A673 (cell line): ENCODE measurements around the gene TDRKH. TPM values are rescaled to one million over a fixed set of nuclear protein-coding genes. Genes with fewer than 3 reads are reported as not detected.

ENCODE experiments used
- BruUV-seq: library from RNA; stranded (reverse); fragments of 400-500 nt; replicated peaks from 2 replicates; lab custom pipeline; 2021; lab: Mats Ljungman, UMichigan
- CTCF ChIA-PET: fragments of 300-600 bp; sonication (Branson Sonifier 250); formaldehyde crosslinking; loops from one replicate; lab custom pipeline; 2022; ENCODE audit warnings: antibody characterized with exemption; lab: Charles Lee
- POLR2A ChIA-PET: fragments of 300-600 bp; sonication (Branson Sonifier 250); formaldehyde crosslinking; loops from one replicate; lab custom pipeline; 2022; ENCODE audit warnings: antibody characterized with exemption; ENCODE audit not compliant: low non-redundant PET; lab: Charles Lee
- DNase-seq: peaks from one replicate; pipeline ENCODE4 v3.0.0-alpha.2; 2015; ENCODE audit warnings: low spot score
- H3K27ac ChIP-seq: fragments of 200-600 bp; sonication (generic); 2 replicates; pipeline ENCODE4 v1.5.1; 2016; ENCODE audit warnings: mixed run types, low read depth, mild to moderate bottlenecking, mixed read lengths, antibody characterized with exemption, low read length; ENCODE audit not compliant: poor library complexity, severe bottlenecking
- H3K27me3 ChIP-seq: fragments of 200-600 bp; sonication (generic); replicated peaks from 2 replicates; pipeline ENCODE4 v1.6.1; 2017; ENCODE audit warnings: mixed run types, low read depth, mild to moderate bottlenecking, mixed read lengths, antibody characterized with exemption, low read length; ENCODE audit not compliant: insufficient read depth, poor library complexity
- H3K36me3 ChIP-seq: fragments of 200-600 bp; sonication (generic); 2 replicates; pipeline ENCODE4 v1.6.1; 2016; ENCODE audit warnings: mixed run types, mild to moderate bottlenecking, mixed read lengths, antibody characterized with exemption, low read length; ENCODE audit not compliant: insufficient read depth, poor library complexity, severe bottlenecking
- H3K4me1 ChIP-seq: fragments of 200-600 bp; sonication (generic); 2 replicates; pipeline ENCODE4 v1.6.1; 2017; ENCODE audit warnings: mixed run types, mild to moderate bottlenecking, mixed read lengths, antibody characterized with exemption, low read length; ENCODE audit not compliant: insufficient read depth, poor library complexity, severe bottlenecking
- H3K4me3 ChIP-seq: fragments of 200-600 bp; sonication (generic); 2 replicates; pipeline ENCODE4 v1.5.1; 2016; ENCODE audit warnings: low read depth, mixed run types, mild to moderate bottlenecking, mixed read lengths, low read length; ENCODE audit not compliant: poor library complexity, severe bottlenecking
- H3K9me3 ChIP-seq: fragments of 200-600 bp; sonication (generic); 2 replicates; pipeline ENCODE4 v1.6.1; 2016; ENCODE audit warnings: mixed run types, low read depth, mild to moderate bottlenecking, mixed read lengths, antibody characterized with exemption, low read length; ENCODE audit not compliant: poor library complexity, severe bottlenecking
- CTCF ChIP-seq: fragments of 300-800, 200-600 bp; sonication (generic); conservative IDR thresholded peaks from 2 replicates; pipeline ENCODE4 v1.5.1; 2017; ENCODE audit warnings: low read depth, mild to moderate bottlenecking, antibody characterized with exemption, low read length, moderate library complexity, mixed read lengths
- EZH2 ChIP-seq: fragments of 200-600 bp; sonication (generic); IDR thresholded peaks from 2 replicates; pipeline ENCODE4 v1.6.1; 2017; ENCODE audit warnings: borderline replicate concordance, low read depth, mild to moderate bottlenecking, mixed read lengths, antibody characterized with exemption, low read length; ENCODE audit not compliant: poor library complexity, severe bottlenecking
- intact Hi-C: fragments of 100-400 bp; cut with micrococcal nuclease; formaldehyde crosslinking; loops from one replicate; pipeline ENCODE4 v1.10.0; 2022; ENCODE audit not compliant: unreplicated experiment
- total RNA-seq: library from RNA; stranded (reverse); gene quantifications from 2 replicates; pipeline ENCODE4 v1.2.3, GENCODE V29; 2021

TDRKH gene
- total RNA-seq, 1 experiment from 2014 or later: 2.1 TPM

GRCh38 chr1:151827853-151828252, 37.6 kb upstream of the TDRKH start:
- TF ChIP-seq EZH2 (no peak), CTCF (no peak)
- Histone ChIP-seq H3K36me3 (no peaks in the 10 kb centered on the region), H3K27me3 (no peaks in the 10 kb centered on the region), H3K4me1 (no peaks in the 10 kb centered on the region), H3K4me3 (no peak overlapping the region), H3K9me3 (no peaks in the 10 kb centered on the region), H3K27ac (no peak overlapping the region)
- intact Hi-C loops: no loop called here
- BruUV-seq: no TSS peak
- CTCF ChIA-PET: no interaction called here
- no peak for DNase-seq
- POLR2A ChIA-PET: no interaction called here

- intact Hi-C loops: no loop called here
- H3K36me3 ChIP-seq: no peaks in the 10 kb centered on the region
- no TSS peak for BruUV-seq
- no peak for DNase-seq
- no peaks in the 10 kb centered on the region for H3K4me1 ChIP-seq
- no peak overlapping the region for H3K4me3 ChIP-seq
- ChIA-PET CTCF (interaction anchor here (0.6 kb wide), 1 partner anchor 10 kb away, joined by 4 read pairs; no protein-coding TSS in a partner anchor), POLR2A (no interaction called here)
- TF ChIP-seq CTCF (no peak), EZH2 (no peak)
- no peaks in the 10 kb centered on the region for H3K9me3 ChIP-seq
- H3K27me3 ChIP-seq: no peaks in the 10 kb centered on the region
- no peak overlapping the region for H3K27ac ChIP-seq
Observed at GRCh38 chr1:151825751-151826660, 35.7 kb upstream of the TDRKH start.

- ChIA-PET CTCF (no interaction called here), POLR2A (no interaction called here)
- Histone ChIP-seq H3K27ac (no peak overlapping the region), H3K9me3 (no peaks in the 10 kb centered on the region), H3K27me3 (no peaks in the 10 kb centered on the region), H3K36me3 (no peaks in the 10 kb centered on the region), H3K4me1 (no peaks in the 10 kb centered on the region), H3K4me3 (no peak overlapping the region)
- TF ChIP-seq CTCF: no peak
- no peak for TF ChIP-seq EZH2
- BruUV-seq: no TSS peak
- intact Hi-C loops: no loop called here
- no peak for DNase-seq
Observed at GRCh38 chr1:151825204-151825603, 34.9 kb upstream of the TDRKH start.
